WERI-Rb-1 (cell line): Measurements from ENCODE around the gene TSPAN2.

Experiments
- DNase-seq: peaks from one replicate; pipeline ENCODE4 v3.0.0-alpha.2; 2020
- H3K27ac ChIP-seq: fragments of 250-450 bp; sonication (Bioruptor Pico); 2 replicates; pipeline ENCODE4 v1.5.1; 2020; ENCODE audit warnings: mild to moderate bottlenecking, moderate library complexity
- H3K27me3 ChIP-seq: fragments of 250-450 bp; sonication (Bioruptor Pico); 2 replicates; pipeline ENCODE4 v1.5.1; 2021; ENCODE audit warnings: mild to moderate bottlenecking, low read depth, moderate library complexity; ENCODE audit not compliant: insufficient read depth, severe bottlenecking
- H3K36me3 ChIP-seq: fragments of 250-450 bp; sonication (Bioruptor Pico); 2 replicates; pipeline ENCODE4 v1.5.1; 2020; ENCODE audit warnings: mild to moderate bottlenecking, moderate library complexity
- H3K4me3 ChIP-seq: 2 replicates; pipeline ENCODE4 v1.5.1; 2011; ENCODE audit warnings: low read depth, mild to moderate bottlenecking, control low read depth, low read length
- H3K9me3 ChIP-seq: fragments of 250-450 bp; sonication (Bioruptor Pico); 2 replicates; pipeline ENCODE4 v1.5.1; 2021; ENCODE audit warnings: mild to moderate bottlenecking, moderate library complexity; ENCODE audit not compliant: severe bottlenecking
- CTCF ChIP-seq: IDR thresholded peaks from 2 replicates; pipeline ENCODE4 v1.5.1; 2011; ENCODE audit warnings: low read depth, mild to moderate bottlenecking, control low read depth, inconsistent platforms, low read length

The TSPAN2 gene

GRCh38 chr1:115006191-115006590 is 83.1 kb downstream of the TSPAN2 start:
- no peak overlapping the region for H3K4me3 ChIP-seq
- no peaks in the 10 kb centered on the region for H3K36me3 ChIP-seq
- DNase-seq = no peak
- no peak for TF ChIP-seq CTCF
- no peak overlapping the region for H3K27ac ChIP-seq
- no peaks in the 10 kb centered on the region for H3K9me3 ChIP-seq
- H3K27me3 ChIP-seq = no peaks in the 10 kb centered on the region
